ENCODE results near the gene CELF2.

- TF ChIP-seq CTCF (IDR thresholded peaks at IDR 0.05), result no peak
- no peak for TF ChIP-seq EZH2 (IDR thresholded peaks at IDR 0.05)
Measured at GRCh38 chr10:11002485-11002884, 15.2 kb upstream of the CELF2 start.
